GM21423 (cell line): ENCODE data around the gene SYCN.

Experiments
- ATAC-seq: cut with Tn5 transposase; IDR thresholded peaks from one replicate; pipeline ENCODE4 v1.9.1; 2021; ENCODE audit warnings: mild to moderate bottlenecking, moderate library complexity; ENCODE audit not compliant: unreplicated experiment

Gene SYCN

DNA sequence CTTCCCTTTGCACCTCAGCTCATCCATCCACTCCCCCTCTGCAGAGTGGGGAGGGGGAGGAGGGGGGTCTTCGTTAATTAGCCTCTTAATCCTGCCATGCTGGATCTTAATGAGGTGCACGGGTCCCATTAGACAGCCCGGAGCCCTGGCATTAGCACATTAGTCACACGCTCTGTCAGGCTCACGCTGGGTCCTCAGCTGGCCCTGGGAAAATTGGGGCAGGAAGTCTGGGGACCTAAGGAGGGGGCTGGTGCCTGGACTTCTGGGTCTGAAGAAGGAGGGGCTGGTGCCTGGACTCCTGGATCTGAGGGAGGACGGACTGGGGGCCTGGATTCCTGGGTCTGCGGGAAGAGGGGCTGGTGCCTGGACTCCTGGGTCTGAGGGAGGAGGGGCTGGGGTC lies 7.7 kb downstream of the SYCN start:
- ATAC-seq = no peak

DNA sequence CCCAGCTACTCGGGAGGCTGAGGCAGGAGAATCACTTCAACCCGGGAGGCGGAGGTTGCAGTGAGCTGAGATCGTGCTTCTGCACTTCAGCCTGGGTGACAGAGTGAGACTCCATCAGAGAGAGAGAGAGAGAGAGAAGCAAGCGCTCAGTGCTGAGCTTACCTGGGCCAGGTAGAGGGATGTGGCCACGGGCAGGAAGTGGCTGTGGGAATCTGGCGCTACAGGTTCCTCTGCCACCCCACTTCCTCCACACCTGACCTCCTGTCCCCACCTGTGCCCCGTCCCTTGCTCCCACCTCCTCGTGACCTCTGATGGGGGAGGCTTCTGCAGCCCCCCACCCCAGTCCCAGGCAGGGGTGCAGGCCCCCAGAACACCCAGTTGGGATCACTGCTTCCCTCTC lies 8.3 kb downstream of the SYCN start:
- ATAC-seq = no peak

DNA sequence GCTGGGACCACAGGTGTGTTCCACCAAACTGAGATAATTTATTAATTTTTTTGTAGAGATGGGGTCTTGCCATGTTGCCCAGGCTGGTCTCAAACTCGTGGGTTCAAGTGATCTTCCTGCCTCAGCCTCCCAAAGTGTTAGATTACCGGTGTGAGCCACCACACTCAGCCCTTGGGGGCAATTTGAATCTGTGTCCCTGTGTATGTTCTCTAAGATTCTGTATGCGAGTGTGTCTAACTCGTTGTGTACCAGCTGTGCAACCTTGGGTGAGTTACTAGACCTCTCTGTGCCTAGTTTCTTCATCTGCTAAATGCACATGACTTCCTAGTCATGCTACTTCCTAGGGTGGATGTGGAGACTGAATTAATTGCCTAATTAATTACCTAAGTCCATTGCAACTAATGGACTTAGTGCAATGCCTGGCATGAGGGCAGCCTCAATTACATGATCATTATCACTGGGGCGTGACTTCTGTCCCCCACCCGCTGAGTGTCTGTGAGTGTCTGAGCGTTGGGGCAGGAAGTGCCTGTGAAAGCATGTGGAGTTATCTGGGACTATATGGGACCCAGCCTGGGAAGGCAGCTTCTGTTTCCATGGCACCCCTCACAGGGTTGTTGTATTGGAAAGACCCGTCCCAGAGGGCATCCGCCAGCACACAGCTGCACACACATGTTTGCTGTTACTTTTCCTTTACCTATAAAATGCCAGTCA lies 9.1 kb downstream of the SYCN start:
- no peak for ATAC-seq

DNA sequence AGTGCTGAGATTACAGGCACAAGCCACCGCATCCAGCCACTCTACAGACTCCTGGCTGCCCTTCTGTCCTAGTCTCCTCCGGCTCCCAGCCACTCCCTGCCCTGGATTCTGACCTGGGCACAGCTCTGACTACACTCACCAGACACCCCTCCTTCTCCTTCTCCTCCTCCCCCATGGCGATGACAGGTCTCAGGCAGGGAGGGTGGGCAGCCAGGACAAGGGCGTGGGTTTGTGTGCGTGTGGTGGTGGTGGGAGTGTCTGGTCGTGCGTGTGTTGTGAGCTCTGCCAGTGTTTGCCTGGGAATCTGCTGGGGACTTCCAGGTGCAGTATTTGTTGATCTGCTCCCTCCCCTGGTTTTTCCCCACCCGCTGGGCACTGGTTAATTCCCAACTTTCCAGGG lies 10.3 kb downstream of the SYCN start:
- ATAC-seq = no peak

DNA sequence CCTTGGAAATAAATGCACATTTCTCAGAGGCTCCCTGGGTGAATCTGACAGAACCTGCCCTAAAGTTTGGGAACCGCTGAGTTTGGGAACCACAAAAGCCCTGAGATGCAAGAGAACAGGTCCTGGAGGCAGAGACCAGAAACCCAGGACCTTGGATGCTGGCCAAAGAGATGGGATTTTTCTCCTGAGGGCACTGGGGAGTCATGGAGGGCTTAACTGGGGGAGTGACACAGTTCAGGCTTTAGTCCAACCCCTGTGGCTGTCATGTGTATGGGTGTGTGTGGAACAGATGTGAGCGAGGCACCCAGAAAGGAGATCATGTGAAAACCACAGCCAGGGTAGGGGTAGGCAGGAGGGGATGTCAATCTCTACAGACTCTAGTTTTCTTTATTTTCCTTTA lies 11.2 kb downstream of the SYCN start:
- no peak for ATAC-seq

DNA sequence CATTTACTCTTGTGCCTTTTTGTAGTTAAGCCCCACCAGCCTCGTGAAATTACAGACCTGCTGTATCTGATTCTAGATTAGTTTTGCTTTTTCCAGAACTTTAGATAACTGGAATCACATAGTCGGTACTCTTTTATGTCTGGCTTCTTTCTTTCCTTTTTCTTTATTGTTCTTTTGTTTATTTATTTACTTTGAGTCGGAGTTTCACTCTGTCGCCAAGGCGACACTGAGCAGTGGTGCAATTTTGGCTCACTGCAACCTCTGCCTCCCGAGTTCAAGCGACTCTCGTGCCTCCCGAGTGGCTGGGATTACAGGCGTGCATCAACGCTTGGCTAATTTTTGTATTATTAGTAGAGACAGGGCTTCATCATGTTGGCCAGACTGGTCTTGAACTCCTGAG lies 13.3 kb downstream of the SYCN start:
- ATAC-seq = no peak

DNA sequence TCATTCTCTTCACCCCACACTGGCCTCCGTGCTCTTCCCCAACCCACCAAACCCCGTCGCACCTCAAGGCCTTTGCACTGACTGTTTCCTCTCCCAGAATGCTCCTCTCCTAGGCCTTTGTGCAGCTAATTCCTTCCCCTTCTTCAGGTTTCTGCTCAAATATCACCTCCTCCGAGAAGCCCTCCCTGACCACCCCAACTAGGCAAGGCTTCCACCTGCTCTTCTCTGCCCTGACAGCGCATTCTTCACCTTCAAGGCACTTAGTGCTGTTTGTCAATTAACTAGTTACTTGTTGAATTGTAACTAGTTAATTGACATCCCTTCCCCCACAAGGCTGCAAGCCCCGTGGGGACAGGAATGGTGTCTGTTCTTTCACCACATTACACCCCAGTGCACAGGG lies 15.1 kb downstream of the SYCN start:
- ATAC-seq = no peak

DNA sequence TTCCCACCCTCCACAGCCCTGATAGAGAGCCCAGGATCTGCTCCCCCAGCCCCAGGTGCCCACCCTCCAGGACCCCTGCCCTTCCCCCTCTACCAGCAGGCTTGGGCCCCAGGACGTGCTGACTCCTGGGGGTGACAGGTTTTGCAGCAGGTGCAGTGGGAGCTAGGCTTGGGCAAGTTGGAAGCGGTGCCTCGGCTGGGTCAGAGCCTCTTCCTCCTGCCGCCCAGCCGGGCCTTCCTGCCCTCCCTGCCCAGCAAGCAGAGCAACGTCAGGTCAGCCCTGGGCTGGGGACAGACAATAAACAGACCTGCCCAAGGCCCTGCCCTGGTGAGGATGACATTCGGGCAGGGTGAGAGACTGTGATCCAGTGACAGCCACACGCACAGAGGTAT lies 16.5 kb downstream of the SYCN start:
- ATAC-seq = no peak

DNA sequence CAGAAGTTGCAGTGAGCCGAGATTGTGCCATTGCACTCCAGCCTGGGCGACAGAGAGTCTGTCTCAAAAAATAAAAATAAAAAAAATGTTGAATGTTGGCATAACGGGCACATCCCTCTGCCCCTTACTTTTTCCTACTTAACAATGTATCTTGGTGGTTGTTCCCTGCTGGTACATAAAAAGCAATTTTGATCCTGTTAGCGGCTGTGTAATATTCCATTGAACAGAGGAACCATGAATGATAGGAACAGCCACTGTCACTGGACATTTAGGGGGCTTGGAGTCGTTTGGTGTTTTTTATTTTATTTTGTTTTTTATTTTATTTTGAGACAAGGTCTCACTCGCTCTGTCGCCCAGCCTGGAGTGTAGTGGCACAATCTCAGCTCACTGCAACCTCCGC lies 17.7 kb downstream of the SYCN start:
- ATAC-seq = no peak

DNA sequence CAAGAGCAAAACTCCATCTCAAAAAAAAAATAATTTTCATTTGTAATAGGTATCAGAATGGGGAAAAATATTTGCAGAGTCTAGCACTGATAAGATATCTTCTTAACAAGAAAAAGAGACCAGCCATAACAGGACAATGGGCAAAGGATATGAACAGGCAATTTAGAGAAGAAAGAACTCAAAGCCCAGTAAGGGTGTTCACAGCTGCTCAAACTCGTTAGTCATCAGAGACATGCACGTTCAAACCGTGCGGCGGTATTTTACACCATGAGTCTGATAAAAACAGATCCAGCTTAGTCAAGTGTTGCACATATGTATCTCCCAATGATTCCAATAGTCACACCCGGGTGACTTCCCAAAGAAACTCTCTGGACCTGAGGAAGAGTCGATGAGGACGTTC lies 21.0 kb downstream of the SYCN start:
- ATAC-seq = no peak

DNA sequence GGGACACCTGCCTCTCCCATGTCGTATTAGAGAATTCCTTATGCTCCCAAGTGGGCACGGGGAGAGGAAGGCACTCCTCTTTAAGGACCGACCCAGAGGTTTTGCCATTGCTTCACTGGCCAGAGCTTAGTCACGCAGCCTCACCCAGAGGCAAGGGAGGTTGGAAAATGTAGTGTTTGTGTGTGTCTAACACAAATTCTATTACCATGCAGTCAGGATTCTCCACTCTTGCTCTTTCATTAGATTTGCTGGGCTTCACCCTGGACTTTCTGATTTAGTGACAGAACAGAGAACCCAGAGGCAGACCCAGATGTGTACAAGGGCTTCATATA lies 21.9 kb downstream of the SYCN start:
- ATAC-seq = no peak

DNA sequence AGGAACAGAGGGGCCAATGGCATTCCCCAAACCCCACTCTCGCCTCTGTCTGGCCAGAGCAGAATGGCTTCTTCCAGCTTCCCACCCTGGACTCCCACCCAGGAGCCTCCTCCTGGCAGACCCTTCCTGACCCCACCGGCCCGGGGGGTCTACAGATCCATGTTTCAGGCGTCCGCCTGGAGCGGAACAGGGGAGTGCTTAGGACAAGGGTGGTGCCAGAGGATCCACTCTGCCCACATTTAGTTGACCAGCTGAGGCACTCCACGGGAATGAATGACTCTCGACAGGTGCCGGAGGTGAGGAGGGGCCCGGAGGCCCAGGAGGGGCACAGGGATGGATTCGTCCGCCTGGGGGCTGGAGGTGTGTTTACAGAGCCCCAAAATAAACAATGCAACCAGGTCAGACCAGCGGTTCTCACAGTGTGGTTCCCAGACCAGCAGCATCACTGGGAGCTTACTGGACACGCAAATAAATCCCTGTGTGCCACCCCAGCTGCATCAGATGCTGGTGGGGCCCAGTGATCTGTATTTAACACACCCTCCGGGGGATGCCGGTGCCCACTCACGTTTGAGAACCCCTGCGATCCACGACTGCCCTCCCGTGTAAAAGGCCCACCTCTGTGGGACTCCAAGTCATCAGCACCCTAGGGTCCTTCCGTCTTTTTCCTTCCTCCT lies 22.4 kb downstream of the SYCN start:
- ATAC-seq = no peak

DNA sequence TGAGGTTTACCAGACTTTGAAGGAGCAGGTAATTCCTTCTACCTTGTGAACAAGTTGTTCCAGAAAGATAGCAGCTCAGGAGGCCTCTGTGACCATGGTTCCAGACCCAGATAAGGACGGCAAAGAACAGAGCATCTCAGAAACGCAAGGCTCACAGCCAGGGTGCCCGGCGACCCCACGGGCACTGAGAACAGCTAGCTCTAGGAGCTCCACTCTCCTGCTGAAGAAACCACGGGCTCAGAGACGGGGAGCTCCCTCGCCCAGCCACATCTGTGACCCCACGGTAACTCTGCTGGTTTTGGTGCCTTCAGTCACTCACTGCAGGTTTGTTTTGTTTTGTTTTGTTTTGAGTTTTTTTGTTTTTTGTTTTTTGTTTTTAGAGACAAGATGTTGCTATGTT lies 23.3 kb downstream of the SYCN start:
- no peak for ATAC-seq

DNA sequence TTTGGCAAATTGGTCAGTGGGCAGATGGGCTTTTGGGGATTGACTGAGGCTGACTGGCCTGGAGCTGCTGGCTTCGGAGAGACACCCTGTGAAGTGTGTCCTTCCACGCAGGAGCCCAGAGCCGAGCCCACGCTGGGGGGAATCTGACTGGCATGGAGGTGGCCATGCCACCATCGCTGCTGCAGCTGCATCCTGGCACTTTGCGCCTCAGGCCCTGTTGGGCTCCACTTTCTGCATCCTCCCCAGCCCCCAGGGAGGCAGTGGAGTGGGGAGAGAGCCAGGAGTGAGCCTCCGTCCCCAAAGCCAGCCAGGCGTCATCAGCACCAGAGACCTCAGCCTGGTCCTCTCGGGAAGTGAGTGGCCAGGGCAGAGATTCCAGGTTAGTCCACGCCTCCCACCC lies 24.3 kb downstream of the SYCN start:
- ATAC-seq = no peak

DNA sequence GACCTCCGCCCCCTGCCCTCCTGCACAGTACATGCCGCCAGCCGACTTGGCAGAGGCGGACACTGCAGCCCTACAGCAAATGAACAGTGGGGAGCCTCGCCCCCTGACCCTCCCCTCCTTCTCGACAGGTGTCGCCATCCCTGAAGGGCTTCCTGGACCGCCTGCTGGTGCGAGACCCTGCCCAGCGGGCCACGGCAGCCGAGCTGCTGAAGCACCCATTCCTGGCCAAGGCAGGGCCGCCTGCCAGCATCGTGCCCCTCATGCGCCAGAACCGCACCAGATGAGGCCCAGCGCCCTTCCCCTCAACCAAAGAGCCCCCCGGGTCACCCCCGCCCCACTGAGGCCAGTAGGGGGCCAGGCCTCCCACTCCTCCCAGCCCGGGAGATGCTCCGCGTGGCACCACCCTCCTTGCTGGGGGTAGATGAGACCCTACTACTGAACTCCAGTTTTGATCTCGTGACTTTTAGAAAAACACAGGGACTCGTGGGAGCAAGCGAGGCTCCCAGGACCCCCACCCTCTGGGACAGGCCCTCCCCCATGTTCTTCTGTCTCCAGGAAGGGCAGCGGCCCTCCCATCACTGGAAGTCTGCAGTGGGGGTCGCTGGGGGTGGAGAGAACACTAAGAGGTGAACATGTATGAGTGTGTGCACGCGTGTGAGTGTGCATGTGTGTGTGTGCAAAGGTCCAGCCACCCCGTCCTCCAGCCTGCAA lies 25.6 kb downstream of the SYCN start:
- ATAC-seq = no peak

DNA sequence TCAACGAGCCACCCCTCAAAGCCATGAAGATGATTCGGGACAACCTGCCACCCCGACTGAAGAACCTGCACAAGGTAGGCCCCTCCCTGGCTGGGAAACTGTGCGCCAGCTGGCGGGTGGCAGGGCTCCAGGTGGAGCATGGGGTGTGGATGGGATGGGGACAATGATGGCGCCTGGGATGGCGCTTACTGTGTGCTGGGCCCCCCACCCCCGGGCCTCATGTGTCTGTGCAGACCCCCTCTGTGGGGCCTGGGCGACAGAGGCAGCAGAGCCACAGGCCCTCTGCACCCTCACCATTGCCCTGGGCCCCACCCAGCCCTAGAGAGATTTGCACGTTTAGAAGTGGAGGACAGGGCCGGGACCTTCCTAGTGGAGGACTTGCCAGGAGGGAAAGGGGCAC lies 26.3 kb downstream of the SYCN start:
- no peak for ATAC-seq

DNA sequence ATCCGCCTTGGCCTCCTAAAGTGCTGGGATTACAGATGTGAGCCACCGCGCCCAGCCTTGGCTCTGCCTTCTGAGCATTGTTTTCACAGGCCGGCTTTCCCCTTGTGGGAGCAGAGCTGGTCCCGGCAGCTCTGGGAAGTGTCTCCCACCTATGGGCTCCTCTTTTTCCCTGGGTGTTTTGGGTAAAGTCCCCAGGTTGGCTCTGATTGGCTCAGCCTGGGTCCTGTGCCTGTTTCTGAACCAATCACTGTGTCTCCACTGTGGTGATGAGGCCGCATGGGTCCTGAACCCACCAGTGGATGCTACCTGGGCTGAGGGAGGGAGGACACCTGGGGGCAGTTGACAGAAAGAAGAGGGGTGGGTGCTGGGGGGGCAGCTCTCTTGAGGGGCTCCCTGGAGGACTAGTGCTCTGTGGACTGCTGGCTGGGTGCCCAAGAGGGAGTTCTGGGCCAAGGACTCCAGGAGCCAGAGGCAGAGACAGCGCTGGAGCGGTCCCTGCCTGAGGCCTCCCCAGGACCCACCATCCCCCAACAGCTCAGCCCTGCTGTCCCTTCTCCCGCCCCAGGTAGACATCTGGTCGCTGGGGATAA lies 26.9 kb downstream of the SYCN start:
- no peak for ATAC-seq

DNA sequence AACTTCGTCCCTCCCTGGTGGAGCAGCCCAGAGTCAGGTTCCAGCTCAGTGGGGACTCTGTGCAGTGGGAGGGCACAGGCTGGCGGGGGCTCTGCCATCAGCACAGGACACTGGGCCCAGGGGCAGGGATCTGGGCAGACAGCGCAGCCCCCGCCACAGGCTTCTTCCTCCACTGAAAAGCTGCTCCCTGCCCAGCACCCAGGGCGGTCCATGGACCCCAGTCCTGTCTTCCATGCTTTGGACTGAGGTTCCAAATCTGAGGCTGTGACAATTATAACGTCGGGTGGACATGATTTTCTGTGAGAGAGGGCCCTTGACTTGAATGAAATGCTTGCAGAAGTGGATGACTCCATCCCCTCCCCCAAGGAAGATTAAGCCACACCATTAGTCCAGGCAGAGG lies 28.5 kb downstream of the SYCN start:
- ATAC-seq = no peak

DNA sequence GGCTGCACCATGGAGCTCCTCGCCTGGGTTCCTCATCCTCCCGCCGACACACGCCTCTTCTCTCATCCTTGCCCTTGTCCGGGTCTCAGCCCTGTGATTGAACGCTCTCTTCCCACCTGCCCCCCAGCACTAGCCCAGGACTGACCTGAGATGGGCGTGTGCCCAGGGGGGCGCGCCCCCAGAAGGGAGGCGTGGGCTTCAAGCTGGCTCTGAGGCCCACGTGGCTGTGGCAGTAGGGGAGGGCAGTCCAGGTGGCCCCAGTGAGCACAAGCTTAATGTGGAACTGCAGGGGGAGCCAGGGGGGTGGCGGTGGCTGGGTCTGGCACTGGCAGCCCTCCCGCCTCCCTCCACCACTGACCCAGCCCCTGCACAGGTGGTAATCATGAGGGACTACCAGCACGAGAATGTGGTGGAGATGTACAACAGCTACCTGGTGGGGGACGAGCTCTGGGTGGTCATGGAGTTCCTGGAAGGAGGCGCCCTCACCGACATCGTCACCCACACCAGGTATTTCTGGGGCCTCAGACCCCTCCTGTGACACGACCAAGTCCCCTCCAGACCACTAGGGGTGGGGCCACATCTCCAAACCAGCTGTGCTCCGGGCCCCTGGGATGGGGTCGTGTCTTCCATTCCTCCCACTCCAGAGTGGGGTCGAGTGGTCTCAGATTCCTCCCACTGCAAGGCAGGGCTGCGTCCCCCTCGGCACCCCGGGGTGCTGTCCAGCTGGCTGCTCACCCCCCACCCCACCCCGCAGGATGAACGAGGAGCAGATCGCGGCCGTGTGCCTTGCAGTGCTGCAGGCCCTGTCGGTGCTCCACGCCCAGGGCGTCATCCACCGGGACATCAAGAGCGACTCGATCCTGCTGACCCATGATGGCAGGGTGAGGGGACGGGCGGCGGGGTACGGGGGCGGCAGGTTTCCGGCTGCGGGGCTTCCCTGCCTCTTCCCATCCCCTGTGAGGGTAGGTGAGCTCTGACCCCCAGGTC lies 29.2 kb downstream of the SYCN start:
- no peak for ATAC-seq

DNA sequence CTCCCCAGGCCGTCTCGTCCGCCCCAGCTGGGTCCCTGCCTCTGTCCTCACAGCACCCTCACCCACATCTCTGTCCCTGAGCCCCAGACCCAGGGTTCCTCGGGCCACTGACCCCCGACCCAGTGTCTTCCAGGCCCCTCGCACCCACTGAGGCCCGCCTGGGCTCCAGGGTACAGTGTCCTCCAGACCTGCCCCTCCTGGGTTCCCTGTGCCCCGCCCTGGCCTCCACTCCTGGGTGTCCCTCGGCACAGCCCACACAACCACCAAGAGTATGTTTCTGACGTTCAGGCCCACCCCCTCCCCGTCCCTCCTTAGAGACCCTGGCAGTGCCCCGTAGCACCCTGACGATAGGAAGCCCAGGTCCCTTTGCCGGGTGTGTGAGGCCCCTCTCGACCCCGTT lies 29.9 kb downstream of the SYCN start:
- no peak for ATAC-seq

DNA sequence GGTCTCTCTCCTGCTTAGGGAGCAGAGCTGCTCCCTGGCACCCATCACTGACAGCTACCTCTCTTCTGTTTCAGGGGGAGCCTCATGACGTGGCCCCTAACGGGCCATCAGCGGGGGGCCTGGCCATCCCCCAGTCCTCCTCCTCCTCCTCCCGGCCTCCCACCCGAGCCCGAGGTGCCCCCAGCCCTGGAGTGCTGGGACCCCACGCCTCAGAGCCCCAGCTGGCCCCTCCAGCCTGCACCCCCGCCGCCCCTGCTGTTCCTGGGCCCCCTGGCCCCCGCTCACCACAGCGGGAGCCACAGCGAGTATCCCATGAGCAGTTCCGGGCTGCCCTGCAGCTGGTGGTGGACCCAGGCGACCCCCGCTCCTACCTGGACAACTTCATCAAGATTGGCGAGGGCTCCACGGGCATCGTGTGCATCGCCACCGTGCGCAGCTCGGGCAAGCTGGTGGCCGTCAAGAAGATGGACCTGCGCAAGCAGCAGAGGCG lies 30.5 kb downstream of the SYCN start:
- ATAC-seq = no peak
